Fibroblast of skin of right biceps (primary cell): ENCODE data around the gene RECQL5.

Source experiments
- DNase-seq: peaks from one replicate; pipeline ENCODE4 v3.0.0-alpha.2; 2013

Gene RECQL5

DNA sequence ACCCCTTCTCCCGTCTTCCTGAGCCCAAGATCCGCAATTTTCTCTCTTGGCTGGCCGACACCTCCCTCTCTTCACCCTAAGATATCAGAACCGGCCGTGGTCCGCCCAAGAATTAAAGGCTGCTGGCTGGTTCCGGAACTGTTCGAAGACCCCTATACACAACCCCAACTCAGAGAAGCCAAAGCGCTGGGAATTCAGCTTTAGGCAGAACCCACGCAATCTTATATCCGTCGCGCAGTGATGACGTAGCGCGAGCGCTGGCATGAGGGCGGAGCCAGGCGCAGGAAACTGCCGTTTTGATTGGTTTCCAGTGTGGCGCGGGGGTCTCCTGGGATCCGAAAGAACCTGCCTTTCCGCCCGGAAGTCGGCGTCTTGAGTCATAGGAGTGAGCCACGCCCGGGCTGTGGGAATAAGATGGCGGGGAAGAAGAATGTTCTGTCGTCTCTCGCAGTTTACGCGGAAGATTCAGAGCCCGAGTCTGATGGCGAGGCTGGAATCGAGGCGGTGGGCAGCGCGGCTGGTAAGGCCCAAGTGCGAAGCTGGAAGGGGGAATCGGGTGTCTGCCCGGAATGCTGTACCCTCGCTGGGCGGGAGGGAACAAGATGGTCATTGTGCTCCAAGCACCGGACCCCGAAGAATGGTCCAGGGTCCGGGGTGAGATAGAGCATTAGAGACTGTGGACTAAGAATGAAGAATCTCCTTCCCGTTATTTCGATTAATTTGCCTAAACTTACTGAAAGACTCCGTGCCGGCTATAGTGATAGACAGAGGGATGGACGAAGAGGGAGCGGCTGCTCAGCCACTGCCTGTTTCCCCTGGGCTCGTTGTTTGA lies at the start of gene RECQL5, which contains the start of gene SAP30BP:
RECQL5 (minus strand) TSS at position 196 of the 832 bp plus-strand sequence. CDS start 597 bp downstream, outside the sequence.
SAP30BP (plus strand) TSS at position 380 of the 832 bp plus-strand sequence; CDS start at position 415, 35 bp downstream.
- DNase-seq = peak; percentile 98

DNA sequence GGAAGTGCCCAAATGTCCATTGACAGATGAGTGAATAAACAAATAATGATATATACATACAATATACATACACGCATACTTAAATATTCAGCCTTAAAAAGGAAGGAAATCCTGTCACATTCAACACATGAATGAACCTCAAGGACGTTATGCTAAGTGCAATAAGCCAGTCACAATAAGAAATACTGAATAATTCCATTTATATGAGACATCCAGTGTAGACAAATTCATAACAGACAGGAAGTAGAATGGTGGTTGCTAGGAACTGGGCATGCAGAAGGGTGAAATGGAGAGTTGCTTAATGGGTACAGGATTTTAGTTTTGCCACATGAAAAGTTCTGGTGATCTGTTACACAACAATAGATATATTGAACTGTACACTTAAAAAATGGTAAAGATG lies 45.5 kb upstream of the RECQL5 start:
- no peak for DNase-seq

DNA sequence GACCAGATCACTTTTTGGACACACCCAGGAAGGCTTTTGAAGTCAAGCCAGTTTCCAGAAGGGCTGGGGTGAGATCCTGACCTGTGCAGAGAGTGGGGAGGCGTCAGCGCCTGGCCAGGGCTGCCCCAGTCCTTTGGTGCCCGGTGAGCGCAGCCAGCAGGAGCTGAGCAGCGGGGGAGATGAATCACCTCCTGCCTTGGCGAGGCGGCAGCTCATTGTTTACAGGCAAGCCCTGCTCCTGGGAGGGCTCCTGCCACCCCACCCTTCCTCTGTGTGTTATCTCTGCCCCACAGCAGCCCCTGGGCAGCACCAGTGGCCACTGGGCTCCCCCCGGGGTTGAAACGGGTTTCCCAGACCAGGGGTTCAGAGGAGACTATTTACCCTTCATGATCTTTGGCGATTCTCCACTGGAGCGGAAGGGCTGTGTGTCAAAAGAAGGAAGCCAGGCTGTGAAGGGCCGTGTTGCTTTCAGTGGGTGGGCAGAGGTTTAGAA lies 40.2 kb upstream of the RECQL5 start:
- no peak for DNase-seq

DNA sequence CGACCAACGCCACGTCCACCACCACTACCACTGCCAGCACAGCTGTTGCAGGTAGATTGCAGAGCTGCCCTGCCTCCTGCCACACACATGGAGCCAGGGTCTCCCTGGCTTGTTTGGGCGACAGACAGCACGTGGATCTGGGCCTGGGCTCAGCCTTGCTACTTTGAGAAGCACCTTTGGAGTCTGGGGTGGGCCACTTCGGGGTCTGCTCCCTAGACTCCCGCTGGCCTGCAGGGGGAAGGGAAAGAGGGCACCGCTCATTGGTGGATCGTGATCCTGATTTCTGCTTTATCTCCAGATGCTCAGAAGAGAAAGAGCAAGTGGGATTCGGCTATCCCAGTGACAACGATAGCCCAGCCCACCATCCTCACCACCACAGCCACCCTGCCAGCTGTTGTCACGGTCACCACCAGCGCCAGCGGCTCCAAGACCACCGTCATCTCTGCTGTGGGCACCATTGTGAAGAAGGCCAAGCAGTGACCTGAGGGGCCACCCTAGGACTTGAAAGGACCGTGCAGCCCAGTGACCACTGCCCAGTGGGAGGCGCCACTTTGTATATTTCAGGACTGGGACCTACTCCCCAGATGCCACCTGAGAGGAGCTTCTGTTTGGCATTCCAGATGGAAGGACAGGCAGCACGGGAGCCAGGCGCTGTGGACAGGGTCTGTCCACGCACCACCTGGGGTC lies 39.2 kb upstream of the RECQL5 start:
- DNase-seq = no peak

DNA sequence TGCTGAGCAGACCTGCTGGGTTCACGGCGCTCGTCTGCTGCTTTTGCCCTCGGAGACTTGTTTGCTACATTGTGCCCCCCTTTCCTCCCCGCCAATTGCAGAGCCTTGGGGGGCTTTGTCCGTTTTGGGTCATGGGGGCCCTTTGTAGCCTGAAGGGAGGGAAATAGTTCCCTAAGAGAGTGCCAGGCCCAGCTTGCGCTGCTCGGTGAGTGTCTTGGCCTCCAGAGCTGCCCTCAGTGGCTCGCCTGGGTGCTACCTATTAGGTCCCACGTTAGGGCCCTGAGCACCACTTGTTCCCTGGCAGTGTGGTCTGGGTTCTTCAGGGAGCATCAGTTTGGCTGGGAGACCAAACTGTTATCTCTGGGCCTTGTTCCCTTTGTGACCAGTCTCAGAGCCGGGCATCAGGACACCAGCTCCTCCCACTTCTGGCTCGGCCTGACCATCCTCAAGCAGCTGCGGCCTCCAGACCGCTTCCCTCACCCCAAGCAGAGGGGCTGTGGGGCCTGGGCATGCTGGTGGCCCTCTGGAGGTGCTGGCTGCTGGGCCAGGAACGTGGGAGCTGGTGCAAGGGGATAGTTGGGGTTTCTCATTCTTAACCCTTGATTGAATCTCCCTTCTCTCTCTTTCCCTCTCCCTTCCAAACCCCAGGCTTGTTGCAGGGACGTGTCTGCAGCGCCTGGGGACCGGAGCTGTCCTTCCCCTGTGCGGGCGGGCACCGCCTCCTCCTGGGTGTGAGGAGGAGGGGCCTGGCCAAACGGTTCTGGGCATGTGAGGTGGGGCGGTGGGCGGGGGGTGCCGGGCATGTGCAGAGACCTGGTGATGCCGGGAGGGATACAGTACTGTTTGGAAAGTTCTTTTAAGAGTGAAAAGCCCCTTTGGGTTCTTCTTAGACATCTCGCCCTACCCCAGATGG lies 38.3 kb upstream of the RECQL5 start:
- DNase-seq = no peak

DNA sequence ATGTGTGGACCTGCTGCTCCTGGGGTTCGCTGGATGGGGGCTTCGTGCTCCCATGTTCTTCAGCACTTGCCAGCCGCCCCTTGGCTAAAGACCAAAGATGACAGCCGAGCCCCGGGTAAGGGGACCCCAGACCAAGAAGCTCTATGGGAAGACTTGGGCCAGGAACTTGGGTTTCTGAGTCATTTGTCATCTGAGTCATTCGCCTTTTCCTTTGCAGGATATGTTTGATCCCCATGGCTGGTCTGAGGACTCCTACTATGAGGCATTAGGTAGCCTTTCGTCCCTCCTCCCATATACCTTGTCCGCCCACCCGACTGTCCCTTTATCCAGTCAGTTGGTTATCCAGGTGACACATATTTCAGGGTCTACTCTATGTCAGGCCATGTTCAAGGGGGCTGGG lies 36.6 kb upstream of the RECQL5 start:
- no peak for DNase-seq

DNA sequence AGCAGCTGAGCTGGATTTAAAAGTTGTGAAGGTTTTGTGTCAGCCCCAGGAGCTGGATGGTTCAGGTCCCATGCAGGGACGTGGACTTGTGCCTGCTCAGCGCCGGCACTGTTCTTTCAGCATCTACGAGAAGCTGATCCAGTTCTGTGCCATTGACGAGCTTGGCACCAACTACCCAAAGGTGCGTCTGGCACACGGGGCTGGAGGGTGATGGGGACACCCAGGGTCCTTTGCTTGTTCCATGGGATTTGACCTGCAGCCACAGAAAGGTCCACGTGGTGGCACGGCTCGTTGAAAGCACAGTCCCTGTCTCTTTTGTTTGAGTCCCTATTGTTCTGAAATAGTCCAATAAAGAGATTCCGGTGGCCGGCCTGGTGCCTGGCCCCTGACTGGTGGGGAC lies 36.2 kb upstream of the RECQL5 start:
- no peak for DNase-seq

DNA sequence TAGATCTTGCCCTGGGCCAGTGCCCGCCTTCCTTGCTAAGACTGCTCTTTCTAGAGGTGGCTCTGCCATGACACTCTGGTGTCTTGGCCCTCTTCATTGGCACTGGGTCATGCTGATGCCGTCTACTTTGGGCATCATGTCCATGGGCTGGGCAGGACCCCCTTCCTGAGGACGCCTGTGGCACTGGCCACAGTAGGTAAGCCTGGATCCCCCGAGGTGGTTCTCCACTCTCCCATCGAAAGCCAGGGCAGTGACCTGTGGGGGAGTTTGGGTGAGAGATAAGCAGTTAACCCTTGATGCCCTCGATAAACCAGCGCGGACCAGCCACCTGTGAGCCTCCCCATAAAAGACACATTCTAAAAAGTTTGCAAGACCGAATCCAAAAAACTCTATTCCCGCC lies 34.3 kb upstream of the RECQL5 start:
- no peak for DNase-seq

DNA sequence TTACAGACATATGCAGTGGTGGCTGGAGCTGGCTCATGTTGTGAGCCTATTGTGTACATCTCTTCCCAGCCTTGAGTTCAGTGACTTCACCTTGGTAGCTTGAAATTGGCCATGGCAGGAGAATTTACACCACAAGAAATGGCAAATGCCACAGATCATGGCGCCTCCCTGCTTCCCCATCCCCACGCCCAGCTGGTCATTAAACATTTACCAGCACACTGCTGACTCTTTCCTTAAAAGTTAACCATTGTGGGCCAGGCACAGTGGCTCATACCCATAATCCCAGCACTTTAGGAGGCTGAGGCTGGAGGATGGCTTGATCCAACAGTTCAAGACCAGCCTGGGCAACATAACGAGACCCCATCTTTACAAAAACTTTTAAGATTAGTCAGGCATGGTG lies 31.7 kb upstream of the RECQL5 start:
- DNase-seq = no peak

DNA sequence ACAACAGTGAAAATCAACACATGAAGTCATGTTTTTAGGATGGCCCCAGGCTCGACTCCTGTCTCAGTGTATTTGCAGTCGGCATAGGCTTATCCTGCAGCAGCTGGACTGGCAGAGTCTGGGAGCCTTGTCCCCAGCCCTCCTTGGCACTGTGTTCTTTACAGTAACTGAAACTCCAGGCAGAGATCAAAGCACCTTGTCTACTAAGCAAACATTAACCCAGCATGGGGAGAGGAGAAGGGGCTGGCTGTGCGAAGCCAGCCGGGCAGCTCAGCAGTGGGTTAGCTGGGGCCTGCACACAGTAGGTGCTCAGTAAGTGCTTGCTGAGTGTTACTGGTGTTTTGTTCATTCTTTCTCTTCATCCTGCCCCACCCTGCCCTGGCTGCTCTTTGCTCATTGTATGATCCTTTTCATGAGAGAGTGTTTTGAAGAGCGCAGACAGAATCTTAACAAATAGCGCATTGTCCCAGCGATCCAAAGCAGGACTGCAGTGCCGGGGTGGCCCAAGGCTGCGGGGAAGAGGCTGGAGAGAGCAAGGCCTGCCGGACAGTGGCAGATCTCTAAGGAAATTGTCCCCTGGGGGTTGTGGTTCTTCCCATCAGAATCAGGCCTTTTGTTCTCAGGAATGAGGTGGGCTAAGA lies 30.8 kb upstream of the RECQL5 start:
- no peak for DNase-seq

DNA sequence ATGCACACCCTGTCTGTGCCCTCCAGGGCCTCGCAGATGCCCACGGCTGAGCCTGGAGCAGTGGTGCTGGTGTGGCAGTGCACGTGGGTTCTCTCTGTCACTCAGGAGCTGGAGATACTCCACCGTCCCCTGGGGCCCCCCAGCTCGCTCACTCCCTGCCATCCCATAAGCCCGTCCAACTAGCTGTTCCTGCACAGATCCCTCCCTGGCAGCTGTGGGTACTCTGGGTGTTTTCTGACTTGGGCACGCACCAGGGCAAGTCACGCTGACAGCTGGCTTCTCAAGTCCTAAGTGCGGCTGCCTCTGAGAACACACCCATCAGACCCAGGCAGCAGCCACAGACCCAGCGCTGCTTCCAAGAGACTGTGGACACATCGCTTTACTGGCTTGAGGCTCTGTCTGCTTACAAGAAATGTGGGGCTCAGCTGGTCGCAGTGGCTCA lies 28.9 kb upstream of the RECQL5 start:
- DNase-seq = no peak

DNA sequence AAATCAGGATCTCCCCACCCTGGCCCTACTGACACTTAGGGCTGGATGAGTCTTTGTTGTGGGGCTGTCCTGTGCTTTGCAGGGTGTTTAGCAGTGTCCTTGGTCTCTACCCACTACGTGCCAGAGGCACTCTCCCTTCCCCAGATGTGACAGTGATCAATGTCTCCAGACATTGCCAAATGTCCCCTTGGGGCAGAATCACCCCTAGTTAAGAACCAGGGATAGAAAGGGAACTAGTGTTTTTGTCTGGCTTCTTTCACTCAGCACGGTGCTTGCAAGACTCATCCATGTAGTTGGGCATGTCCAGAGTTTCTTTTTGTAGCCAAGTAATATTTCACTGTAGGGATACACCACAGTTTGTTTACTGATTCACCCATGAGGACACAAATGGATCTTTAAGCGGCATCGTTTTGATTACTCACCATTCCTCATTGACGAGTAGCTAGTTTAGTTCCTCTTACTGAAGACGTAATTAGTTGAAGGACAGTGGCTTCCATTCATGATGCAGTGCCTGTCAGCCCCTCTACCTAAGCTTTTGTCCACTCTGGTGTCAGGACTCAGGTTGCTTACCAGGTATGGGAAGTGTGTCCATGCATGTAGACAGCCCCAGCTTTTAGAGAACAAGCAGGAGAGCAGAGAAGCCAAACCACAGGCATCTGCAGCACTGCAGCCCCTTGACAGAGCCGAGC lies 28.3 kb upstream of the RECQL5 start:
- DNase-seq = peak; percentile 34

DNA sequence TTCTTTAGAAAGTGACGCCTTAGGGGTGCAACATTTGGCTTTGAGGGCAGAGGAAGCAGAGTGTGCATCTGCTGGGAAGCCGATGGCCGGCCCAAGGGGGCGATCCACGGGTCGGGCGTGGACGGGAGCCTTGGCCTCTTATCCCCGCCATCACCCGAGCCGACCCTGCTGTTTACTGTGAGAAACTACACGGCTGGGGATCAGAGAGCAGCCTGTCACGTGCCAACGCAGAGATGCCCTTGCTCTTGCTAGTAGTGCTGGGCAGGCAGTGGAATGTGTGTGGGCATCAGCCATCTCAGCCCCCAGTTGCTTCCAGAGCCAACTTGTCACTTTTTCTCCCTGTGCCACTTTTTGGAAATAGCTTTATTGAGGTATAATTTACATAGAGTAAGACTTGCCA lies 27.6 kb upstream of the RECQL5 start:
- DNase-seq = no peak

DNA sequence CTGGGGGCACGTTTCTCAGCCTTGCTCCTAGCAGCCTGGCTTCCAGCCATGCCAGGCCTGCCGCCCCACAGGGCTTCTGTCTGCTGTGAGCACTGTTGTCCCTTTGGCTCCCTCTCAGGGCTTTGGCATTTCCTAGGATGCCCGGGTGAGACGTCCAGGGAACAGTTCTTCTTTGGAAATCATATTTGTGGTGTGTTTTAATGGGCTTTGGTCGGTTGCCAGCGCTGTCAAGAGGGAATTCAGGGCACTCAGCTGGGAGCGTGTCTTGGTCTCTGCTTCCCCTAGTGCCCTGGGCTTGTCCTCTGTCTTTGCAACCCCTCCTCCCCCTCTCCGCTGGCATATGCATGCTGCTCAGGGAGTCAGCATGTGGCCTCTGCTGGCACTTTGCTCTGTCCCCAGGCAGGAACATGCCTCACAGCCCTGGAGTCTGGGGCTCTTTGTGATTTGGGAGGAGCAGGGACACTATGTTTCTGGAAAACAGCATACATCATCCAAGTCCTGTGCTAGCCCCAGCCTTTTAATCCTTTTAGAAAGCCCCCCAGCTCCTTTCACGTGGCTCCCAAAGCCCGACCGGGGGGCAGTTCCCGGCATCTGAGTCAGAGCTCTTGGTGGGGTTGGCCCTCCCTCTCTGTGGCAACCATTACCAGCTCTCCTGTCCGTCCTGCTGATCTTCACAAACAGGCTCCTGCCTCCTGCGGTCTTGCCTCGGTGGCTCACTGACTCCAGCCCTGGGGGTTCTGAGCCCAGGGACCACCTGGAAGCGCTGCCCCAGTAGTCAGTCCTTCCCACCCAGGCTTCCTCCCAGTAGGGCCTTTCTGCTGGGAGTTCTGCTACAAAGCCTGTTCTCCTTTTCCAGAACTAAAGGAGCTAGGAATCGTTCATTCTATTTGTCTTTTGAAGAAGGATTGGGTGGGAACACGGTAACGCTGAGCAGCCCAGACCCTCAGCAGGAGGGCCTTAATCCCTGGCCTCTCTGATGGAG lies 26.8 kb upstream of the RECQL5 start:
- DNase-seq = peak; percentile 85

DNA sequence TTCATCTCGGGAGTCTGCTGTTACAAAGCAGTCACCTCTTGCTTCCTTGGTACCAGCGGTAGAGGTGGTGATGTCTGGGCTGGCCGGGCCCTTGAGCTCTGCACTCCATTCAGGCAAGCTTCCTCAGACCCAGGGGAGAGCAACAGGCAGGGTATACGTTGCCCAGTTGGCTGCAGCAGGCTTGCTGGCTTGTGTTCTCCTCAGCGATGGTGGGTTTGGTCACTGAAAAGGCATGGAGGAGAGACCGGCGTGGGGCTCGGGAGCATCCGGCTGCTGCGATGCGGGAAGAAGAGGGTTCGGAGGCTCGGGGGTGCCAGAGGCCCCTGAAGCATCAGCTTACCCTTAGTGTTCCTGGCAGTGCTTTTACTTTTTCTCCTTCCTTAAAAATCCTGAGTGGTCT lies 26.0 kb upstream of the RECQL5 start:
- no peak for DNase-seq

DNA sequence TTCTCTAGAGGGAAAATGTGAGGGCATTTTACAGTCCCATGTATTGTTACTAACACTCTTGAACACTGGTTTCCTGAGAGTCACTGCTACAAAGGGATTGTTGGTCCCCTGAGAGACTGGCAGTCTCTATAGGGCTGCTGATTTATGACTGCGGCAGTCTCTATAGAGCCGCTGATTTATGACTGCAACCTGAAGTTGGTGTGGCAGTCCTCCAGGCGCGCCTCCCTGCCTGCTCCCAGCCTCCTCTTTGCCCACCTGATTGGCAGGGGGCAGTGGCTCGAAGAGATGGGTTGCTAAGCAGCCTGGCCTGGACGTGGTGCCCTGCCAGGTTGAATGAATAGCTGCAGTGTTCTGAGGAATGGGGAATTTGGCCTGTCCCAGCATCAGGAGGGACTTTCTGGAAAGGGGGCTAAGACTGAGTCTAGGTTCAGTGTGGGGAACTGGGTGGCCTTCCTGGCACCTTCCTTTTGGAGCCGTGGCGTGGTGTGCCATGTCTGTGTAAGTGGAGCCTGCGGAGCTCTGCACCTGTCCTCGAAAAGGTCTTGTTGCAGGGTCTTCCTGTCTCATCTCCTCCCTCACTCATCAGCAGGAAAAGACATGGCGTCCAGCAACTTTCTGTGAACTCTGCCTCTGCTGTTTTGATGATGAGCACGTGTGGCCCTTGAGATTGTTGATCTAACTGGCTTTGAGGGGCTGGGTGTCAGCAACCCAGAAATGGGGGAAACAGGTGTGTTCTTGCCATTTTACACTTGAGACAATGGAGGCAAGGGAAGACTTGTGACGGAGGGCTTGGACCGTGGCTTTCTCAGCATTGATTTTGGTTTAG lies 25.1 kb upstream of the RECQL5 start:
- DNase-seq = no peak

DNA sequence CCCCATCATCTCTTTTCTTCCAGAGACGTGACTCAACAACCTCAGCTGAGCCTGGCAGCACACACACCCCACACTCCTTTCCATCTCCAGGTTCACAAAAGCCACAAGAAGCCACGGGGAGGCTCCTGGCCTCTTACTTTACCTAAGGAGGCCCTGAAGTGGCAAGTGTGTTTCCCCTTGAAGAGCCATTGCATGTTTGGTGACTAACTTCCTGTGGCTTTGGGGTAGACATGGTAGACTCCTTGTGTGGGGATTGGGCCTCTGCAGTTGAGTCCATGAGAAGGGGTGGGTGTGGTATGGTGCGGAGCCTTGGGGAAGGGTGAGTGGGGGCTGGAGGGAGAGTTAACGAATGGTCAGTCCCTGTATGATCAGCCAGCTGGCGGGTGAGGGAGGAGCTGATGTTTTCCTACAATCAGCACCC lies 24.4 kb upstream of the RECQL5 start:
- peak; percentile 60 for DNase-seq

DNA sequence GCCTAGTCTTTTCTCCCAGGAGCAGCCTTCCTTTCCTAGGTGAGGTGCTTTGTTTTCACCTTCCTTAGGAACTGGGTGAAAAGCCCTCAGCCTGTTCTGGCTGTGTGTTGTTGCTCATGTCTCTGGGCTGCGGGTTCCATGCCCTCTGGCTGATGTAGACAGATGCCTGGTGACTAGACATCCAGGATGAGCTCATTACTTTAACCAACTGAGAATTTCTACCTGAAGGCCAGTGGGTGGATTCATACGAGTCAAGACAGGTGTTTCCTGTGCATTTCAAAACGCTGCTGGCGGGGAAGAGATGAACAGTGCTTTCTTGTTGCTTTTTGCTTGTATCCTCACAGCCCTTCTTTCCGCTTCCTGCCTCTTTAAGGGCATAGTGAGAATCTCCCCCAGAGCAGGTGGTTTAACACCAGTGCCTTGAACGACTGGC lies 22.5 kb upstream of the RECQL5 start:
- DNase-seq = no peak

DNA sequence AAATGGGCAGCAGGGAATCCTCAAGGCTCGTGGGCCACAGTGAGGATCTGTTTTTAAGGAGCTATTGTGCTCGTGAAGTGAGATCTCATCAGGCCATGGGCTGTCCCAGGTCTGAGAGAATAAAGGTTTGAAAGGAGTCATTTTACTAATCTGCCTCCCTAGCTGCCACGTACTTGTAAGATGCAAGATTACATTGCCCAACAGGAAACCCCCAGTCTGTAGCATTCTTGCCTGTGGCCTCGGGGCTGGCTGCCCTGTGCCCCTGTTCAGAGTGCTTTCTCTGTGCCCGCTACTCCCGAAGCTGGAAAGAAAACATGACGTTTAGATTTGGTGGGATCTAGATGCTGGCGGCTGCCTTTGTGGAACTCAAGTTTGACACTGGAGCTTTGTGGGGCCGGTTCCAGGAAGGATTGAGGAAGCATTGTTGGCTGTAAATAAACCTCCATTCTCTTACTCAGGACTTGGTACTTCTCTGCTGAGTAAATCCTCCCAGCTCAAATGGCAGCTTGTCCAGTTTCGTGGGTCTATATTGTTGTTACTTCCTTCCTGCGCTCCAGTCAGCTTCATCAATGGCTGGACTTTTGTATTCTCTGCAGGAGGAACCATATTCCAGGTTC lies 21.4 kb upstream of the RECQL5 start:
- DNase-seq = no peak
